D721Med (cell line): ENCODE measurements around the gene CDH13.

Source experiments
- DNase-seq: peaks from one replicate; pipeline ENCODE4 v3.0.0; 2011; ENCODE audit warnings: low spot score; ENCODE audit not compliant: insufficient read length
- FAIRE-seq: peaks from 2 replicates; lab custom pipeline; 2011; peaks lifted over from hg19 to GRCh38; lab: Jason Lieb, UNC
- TF ChIP-seq, protein P1 (sequence below): IDR thresholded peaks from 2 replicates; pipeline ENCODE4 v1.5.1; 2012; ENCODE audit warnings: mild to moderate bottlenecking, control low read depth; ENCODE audit not compliant: insufficient read depth; ENCODE audit errors: missing control alignments

Gene CDH13

DNA sequence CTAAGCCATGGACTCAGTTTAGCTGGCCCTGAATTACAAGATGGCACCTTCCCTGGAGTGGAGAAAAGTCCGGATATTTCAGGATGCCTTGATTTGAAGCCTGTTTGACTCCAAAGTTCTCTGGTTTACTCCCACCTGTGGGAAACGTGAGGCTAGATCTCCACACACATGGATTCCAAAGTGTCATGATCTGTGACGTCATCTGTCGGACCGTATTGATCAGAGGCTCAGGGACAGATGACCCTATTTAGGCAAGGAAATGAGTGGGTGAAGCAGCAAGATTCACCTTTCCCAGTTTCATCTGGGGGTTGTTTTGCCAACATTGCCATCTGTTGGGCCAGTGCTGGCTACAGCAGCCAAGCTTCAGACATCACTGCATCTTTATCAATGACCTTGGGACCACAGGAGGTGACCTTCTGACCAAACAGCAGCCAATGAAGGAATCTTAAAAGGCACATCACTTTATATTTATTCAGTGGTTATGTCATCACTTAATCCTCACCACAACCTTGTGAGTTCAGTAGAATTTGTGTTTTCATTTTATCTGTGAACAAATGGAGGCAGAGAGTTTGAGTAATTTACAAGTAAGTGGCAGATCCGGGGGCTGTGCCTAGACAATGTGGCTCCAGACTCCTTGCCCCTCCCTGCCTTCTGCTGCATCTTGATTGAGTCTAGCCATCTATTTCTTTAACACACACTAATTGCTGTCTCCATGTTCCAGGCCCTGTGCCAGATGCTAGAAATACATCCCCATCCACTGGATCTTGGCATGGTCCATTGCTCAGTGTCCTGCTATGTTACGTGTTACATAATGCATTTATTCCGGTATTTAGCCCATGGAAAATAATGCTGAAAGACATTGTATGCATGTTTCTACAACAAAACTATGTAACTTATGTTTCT, 1.5 kb upstream of the CDH13 start:
- TF ChIP-seq, protein P1, sequence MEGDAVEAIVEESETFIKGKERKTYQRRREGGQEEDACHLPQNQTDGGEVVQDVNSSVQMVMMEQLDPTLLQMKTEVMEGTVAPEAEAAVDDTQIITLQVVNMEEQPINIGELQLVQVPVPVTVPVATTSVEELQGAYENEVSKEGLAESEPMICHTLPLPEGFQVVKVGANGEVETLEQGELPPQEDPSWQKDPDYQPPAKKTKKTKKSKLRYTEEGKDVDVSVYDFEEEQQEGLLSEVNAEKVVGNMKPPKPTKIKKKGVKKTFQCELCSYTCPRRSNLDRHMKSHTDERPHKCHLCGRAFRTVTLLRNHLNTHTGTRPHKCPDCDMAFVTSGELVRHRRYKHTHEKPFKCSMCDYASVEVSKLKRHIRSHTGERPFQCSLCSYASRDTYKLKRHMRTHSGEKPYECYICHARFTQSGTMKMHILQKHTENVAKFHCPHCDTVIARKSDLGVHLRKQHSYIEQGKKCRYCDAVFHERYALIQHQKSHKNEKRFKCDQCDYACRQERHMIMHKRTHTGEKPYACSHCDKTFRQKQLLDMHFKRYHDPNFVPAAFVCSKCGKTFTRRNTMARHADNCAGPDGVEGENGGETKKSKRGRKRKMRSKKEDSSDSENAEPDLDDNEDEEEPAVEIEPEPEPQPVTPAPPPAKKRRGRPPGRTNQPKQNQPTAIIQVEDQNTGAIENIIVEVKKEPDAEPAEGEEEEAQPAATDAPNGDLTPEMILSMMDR = no peak
- no peak for FAIRE-seq
- DNase-seq = no peak

DNA sequence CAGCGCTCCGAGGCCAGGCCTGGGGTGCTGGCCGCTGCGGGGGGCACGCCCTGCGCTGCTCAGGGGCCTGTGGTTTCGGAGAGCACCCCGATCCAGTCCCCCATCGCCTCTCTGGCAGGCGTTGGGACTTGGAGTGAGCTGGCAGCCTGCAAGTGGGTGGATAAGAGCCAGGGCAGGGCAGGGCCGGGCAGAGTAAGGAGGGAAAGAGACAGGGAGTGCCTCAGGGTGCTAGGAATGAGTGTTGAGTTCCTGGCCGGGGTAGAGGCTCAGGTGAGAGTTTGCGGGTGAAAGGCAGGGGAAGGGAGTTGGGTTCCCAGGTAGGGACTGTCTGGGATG, 1.3 kb downstream of the CDH13 start:
- DNase-seq = no peak
- TF ChIP-seq, protein P1 = no peak
- no peak for FAIRE-seq

DNA sequence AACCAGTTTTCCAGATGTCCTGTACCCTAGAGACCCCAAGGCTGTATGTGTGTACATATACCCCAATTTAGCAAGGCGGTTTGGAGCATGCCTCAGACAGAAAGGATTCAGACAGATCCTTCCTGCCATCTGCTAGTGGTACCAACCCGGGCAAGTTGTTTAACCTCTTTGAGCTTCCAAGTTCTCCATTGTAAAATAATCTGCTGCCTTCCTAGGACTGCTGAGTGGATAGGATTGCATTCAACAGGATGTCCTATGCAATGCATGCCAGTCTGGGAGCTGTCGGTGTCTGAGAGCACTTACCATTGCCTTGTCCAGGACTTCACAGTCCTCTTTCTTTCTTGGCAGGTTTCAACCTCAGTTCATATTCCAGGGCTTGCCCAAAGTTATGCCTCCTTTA, 1.9 kb downstream of the CDH13 start:
- no peak for FAIRE-seq
- TF ChIP-seq, protein P1 = no peak
- no peak for DNase-seq

DNA sequence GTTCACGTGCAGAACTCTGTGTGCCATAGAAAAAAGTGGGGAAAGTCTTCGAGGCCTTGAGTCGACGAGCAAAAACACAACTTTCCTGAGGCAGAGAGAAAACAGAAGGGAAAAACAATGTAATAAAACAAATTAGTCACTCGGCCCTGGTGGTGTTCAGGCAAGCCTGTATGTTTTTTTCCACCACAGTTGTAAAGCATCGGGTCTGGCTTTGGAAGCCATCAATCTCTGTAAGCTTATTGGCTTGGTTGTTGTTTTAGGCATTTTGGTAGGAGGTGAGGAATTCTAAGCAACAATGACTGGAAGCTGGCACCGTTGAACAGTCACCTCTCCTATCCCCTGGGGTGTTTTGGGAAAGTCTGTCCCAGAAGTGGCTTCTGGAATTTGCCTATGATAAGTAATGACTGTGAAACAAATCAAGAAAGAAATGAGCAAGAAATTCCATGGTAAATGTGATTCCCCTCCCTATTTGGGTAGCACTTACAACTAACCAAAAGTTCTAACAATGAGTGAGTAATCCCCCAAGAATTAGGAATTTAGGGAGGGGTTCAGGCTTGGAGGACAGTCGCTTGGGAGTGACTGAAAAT, 2.8 kb downstream of the CDH13 start:
- DNase-seq = no peak
- TF ChIP-seq, protein P1 = no peak
- FAIRE-seq = no peak

DNA sequence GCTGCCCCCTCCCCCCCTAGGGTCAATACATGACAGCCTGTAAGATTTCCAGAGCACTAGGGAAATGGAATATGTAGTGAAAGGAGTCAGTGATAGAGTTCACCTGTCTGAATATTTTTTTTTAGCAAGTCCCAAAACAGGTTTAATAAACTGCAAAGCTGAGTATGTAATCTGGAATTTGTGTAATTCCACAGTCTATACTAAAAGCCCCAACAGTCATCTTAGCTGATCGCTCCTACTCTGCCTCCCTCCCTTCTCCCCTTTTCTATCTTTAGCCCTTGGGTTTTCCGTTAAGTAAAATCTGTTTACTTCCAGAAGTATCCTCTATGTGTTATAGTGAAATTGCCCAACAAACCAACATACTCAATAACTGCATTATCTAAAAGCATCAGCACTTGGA, 3.5 kb downstream of the CDH13 start:
- FAIRE-seq = no peak
- TF ChIP-seq, protein P1 = no peak

DNA sequence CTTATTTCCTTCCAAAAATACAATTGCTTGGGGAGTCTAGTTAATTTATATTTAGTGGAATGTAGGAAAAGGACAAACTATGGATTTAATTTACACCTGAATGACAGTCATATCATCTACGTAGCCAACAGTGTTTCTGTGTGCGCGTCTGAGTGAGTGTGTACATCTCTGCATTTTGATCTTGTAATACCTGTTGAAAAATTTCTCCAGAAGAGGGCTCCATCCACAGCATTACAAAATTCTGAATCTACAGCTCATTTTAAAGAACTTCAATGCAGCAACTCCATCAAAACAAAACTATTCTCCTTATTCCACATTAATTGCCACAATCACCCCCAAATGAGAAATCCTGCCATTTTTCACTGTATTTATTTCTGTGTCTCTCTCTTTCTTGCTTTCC, 3.9 kb downstream of the CDH13 start:
- no peak for FAIRE-seq

More for the DNA sequence above, 3.5 kb downstream of the CDH13 start:
- no peak for DNase-seq

More for the DNA sequence above, 3.9 kb downstream of the CDH13 start:
- TF ChIP-seq, protein P1 = peak; percentile 4
- no peak for DNase-seq
